Measurements from ENCODE around the gene FADS3.

The FADS3 gene

GRCh38 chr11:61913699-61914395 is 22.5 kb upstream of the FADS3 start:
- DNase-seq (ENCODE audit: low read depth), result no peak

- no peak for DNase-seq (ENCODE audit: low read depth)
These were observed 21.8 kb upstream of the FADS3 start for GRCh38 chr11:61912991-61913698.

- DNase-seq (ENCODE audit: low read depth), result no peak
These were observed 21.2 kb upstream of the FADS3 start for GRCh38 chr11:61912530-61912898.

- DNase-seq (ENCODE audit: low read depth), result no peak
These were observed 20.6 kb upstream of the FADS3 start for GRCh38 chr11:61911701-61912529.

- DNase-seq (ENCODE audit: low read depth), result no peak
These were observed 19.9 kb upstream of the FADS3 start for GRCh38 chr11:61911128-61911700.

GRCh38 chr11:61910187-61911127 is 19.1 kb upstream of the FADS3 start:
- no peak for DNase-seq (ENCODE audit: low read depth)

DNA sequence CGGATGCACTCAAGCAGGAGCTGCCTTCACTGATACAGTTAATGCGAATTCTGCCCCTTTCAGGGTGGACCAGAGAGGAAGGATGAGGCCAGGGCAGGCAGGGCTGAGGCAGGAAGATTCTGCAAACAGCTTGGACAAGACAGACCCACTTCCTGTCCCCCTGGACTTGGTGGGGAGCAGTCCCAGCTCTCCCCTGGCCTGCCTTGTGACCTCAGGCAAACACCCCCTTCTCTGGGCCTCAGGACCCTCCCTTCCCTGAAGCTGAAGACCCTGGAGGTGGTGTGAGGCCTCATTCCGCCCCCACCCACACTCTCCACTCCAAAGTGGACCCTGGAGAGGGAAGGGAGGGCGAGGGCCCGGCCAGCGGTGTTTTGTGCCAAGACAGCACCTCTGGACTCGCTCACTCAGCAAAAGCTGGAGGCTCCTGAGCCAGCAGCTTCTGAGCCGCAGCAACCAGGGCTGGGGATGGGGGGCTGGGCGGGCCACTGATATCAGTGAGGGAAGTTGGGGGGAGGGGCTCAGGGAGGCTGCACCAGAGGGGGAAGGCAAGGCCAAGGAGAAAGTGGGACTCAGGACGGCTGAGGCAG is 17.5 kb upstream of the FADS3 start:
- no peak for DNase-seq (ENCODE audit: low read depth)

DNA sequence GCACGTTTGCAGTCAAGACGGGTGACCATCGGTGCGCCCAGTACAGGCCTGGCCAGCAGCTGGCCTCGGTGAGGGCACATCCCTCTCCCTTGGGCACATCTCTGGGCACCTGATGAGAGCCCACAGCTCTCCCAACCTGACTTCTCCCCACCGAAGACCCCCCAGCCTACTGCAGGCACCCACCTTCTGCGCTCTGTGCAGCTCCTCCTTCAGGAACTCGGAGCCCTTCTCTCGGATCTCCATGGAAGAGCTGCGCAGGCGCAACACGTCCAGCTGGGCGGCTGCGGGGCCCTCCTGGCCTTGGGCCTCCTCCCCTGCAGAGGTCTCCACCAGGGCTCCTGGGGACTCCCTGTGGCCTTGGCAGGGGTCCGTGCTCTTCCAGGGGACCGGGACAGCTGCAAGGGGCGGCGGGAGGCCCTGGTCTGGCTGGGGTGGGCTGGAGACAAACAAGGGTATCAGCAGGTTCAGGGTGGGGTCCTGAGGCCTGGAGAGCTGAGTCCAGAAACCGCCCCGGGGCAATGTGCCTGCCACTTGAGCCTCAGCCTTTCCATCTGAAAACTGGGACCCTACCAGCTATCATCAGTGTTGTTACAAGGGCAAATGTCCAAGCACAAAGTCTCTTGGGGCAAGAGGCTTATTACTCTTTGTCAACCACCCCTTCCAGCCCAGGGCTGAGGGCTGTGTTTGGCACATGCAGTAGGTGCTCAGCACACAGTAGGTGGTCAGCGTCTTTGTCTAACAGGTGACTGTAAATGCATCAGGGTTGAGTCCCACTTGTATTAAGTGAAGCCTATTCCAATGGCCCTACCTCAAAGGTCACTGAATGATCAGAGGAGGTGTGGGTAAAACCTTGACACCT is 16.8 kb upstream of the FADS3 start:
- no peak for DNase-seq (ENCODE audit: low read depth)

DNA sequence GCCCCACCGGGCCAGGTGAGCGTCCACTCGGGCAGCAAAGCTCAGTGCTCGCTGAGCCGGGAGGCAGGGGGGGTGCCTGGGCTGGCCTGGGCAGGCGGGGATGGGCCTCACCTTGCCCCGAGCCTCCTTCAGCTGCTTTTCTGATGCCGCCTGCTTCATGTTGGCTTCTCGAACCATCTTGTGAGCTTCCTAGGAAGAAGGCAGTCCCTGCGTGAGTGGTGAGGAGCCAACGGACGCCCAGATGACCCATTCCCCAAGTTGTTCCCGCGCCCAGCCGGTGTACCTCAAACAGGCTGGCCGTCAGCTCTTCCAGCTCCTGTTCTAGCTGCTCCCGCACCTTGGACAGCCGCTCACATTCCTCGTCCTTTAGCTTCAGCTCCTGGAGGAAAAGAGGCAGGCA is 15.9 kb upstream of the FADS3 start:
- no peak for DNase-seq (ENCODE audit: low read depth)

DNA sequence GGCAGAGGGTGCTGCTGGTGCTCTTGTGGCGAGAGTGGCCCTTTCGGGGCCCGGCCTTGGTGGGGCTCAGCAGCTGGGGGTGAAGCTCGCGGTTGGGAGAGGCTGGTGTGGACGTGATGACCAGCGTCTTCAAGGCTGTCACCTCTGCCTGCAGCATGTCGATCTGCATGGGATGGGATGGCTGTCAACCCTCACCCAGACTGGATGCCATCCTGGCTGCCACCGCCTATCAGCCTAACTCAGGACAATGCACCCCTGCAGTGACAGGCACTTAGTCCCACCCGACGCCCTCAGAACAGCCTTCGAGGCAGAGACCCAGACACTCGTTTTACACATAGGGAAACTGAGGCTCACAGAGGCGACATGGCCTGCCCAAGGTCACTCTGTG is 15.2 kb upstream of the FADS3 start:
- no peak for DNase-seq (ENCODE audit: low read depth)

- DNase-seq (ENCODE audit: low read depth), result no peak
These were observed 14.6 kb upstream of the FADS3 start for GRCh38 chr11:61905801-61906521.

DNA sequence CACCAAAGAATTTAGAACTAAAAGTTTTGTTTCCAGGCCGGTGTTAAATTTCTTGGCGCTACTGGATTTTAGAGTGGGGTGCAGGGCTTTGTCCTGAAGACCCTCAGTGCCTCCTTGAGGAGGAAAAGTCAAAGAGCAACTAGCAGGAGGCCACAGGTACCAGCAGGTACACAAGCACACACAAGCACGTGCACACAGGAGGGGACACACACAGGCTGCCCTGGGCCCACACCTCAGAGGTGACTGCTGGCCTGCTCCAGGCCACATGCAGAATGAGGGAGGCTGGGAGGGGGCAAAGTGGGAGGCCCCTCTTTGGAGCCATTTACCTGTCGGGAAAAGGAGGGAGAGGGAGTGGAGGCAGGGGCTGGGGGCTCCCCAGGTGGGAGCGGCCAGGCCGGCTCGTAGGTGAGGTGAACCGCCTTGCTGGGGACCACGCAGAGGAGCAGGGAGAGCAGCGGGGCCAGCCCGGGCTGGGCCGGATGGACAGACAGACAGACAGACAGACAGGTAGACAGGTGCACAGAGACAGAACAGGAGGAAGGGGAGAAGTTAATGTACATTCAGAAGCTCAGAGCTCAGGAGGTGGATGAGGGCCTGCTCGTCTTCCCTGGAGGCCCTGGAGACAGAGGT is 13.8 kb upstream of the FADS3 start:
- DNase-seq (ENCODE audit: low read depth), result no peak

- DNase-seq (ENCODE audit: low read depth), result no peak
These were observed 13.2 kb upstream of the FADS3 start for GRCh38 chr11:61904539-61905048.

DNA sequence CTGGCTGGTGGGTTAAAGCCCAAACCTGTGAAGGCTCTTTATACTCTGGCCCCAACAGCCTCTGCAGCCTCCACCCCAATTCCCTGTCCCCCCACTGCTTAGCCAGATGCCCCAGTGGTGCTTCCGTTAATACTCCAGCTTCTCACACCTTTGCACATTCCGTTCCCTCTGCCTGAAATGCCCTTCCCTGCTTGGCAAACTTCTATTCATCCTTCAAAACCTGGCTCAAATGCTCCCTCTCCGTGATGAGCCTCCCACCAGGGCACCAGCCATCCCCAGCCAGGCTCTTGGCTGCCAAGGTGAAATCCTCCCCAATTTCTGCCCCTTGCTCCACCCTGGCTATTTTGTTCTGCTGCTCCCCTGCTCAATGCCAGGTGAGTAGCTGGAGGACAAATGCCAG is 12.5 kb upstream of the FADS3 start:
- no peak for DNase-seq (ENCODE audit: low read depth)

DNA sequence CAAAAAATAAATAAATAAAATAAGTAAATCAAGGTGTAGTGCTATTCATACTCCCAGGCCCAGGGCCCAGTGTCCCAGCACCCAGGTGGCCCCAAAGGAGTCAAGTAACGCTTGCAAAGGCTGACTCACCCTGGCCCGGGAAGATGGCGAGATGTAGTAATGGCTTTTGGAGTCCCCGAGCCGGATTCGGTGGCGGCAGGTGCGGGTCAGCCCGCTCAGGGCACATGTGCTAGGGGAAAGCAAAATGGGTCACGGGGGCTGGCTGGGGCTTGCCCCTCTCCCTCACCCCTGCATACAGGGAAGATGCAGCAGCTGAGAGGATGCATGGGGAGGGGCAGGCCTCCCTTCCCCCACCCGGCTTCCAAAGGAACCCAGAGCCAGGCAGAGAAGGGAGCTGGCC is 11.0 kb upstream of the FADS3 start:
- no peak for DNase-seq (ENCODE audit: low read depth)

DNA sequence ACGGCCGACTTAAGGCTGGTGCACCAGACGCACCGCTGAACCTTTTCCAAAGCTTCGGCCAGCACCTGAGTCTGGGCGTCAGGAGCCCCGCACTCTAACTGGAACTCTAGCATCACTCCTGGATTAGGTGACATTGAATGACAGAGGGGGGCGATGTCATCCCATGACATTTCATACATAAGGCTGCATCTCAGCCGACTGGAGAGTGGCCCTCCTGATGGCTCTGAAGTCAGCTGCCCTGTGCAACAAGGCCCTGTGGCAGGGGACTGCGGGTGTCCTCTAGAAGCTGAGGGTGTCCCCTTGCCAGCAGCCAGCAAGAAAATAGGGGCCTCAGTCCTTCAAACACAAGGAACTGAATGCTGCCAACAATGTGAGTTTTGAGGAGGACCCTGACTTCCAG is 10.1 kb upstream of the FADS3 start:
- DNase-seq (ENCODE audit: low read depth), result no peak

- no peak for DNase-seq (ENCODE audit: low read depth)
These were observed 8.9 kb upstream of the FADS3 start for GRCh38 chr11:61900251-61900650.

DNA sequence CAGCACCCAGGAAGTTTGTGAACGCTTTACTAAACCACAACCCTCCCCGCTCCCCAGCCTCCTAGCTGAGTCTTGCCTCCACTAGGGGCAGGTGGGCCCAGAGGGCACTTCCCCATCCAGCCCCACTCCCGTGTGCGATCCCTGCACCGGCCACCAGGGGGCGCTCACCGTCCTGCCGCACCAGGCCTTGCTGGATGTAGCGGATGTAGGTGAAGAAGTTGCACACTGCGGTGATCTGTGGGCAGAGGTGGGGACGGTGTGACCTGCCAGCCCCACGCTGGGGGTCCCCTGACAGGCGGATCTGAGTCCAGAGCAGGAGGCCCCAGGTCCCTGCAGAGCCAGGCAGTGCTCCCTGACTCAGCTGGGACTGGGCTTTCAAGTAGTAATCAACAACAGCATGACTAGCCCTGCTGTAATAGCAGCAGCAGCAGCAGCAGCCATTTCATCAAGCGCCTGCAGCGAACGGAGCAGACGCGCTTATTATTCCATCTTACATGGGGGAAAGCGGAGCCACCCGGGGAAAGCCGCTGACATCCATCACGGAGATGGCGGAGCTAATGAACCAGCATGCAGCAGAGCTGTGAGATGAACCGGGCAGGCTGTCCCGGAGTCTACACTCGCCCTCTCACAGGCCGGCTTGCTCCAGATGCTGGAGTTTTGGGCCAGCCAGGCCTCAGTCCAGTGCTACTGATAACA is 7.9 kb upstream of the FADS3 start:
- DNase-seq (ENCODE audit: low read depth), result peak; percentile 87
